Ovary (tissue), 3 donors: ENCODE data around the gene HIF3A.

ENCODE experiments used
- EP300 ChIP-seq: sonication (generic); formaldehyde crosslinking; IDR thresholded peaks from one replicate; pipeline ENCODE4 v1.6.1; 2017; ENCODE audit warnings: antibody characterized with exemption
- POLR2A ChIP-seq: fragments of 450-650 bp; IDR thresholded peaks from one replicate; pipeline ENCODE4 v1.6.1; 2017; ENCODE audit warnings: antibody characterized with exemption, mild to moderate bottlenecking, moderate library complexity
- TF ChIP-seq, protein P1 (sequence below), 3 donors: fragments of 450-650 bp in 2 of 3; fragments of 200-600 bp in 1 of 3; IDR thresholded peaks; one replicate each; pipeline versions ENCODE4 v1.5.1 to v1.8.0; 2016 to 2022; ENCODE audit warnings: antibody characterized with exemption in 3 of 3, mild to moderate bottlenecking in 1 of 3
- donor health status: DM: no; HTN: no; CAD: no.

DNA sequence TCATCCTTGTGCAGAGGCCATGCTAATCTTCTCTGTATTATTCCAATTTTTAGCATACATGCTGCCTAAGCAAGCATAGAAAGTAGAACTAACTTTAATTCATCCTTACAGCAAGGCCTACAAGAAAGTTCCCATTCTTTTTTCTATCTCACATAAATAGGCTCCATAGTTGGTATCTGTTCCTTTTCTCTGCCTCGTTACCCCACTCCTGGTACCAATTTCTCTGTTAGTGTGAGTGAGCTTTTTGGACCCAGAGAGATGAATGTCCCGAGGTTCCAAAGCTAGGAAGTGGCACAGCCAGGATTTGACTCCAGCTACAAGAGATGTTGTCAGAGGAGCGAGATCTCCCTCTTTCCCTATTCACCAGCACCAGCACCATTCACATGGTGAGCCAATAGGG, 9.7 kb downstream of the HIF3A start:
- TF ChIP-seq, protein P1, sequence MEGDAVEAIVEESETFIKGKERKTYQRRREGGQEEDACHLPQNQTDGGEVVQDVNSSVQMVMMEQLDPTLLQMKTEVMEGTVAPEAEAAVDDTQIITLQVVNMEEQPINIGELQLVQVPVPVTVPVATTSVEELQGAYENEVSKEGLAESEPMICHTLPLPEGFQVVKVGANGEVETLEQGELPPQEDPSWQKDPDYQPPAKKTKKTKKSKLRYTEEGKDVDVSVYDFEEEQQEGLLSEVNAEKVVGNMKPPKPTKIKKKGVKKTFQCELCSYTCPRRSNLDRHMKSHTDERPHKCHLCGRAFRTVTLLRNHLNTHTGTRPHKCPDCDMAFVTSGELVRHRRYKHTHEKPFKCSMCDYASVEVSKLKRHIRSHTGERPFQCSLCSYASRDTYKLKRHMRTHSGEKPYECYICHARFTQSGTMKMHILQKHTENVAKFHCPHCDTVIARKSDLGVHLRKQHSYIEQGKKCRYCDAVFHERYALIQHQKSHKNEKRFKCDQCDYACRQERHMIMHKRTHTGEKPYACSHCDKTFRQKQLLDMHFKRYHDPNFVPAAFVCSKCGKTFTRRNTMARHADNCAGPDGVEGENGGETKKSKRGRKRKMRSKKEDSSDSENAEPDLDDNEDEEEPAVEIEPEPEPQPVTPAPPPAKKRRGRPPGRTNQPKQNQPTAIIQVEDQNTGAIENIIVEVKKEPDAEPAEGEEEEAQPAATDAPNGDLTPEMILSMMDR (IDR thresholded peaks at IDR 0.05) = no peak
- TF ChIP-seq POLR2A (no peak), EP300 (no peak)
